ENCODE data around the gene RAMP2.
"Not testable (repeated sequence)": the region's sequence is repeated elsewhere in the genome, so short reads cannot be mapped to it uniquely, and the experiment has no call there.

RAMP2 gene

GRCh38 chr17:42760652-42761581 lies at the start of gene RAMP2:
RAMP2 (plus strand) TSS chr17:42761227; CDS start chr17:42761262, 35 bp downstream.
- no peak within 1 kb of the TSS for H3K27ac ChIP-seq
- 0 out of 2 replicates have a peak, but pooled peaks have one; percentile 5 for TF ChIP-seq CTCF (IDR thresholded peaks at IDR 0.05)
- TF ChIP-seq ZFX (IDR thresholded peaks at IDR 0.05; ENCODE audit: borderline replicate concordance), result no peak

- TF ChIP-seq CTCF (IDR thresholded peaks at IDR 0.05) (peak; percentile 82), ZFX (IDR thresholded peaks at IDR 0.05; ENCODE audit: borderline replicate concordance) (no peak)
- H3K27ac ChIP-seq, result no peak overlapping the region
These were observed 39.9 kb upstream of the RAMP2 start for GRCh38 chr17:42720996-42721583.

GRCh38 chr17:42723636-42724035 lies 37.4 kb upstream of the RAMP2 start:
- no peak overlapping the region for H3K27ac ChIP-seq
- no peak for TF ChIP-seq ZFX (IDR thresholded peaks at IDR 0.05; ENCODE audit: borderline replicate concordance)
- no peak for TF ChIP-seq CTCF (IDR thresholded peaks at IDR 0.05)

- no peak for TF ChIP-seq CTCF (IDR thresholded peaks at IDR 0.05)
- TF ChIP-seq ZFX (IDR thresholded peaks at IDR 0.05; ENCODE audit: borderline replicate concordance), result no peak
- H3K27ac ChIP-seq, result no peak overlapping the region
These were observed 35.9 kb upstream of the RAMP2 start for GRCh38 chr17:42725143-42725542.

- TF ChIP-seq CTCF (IDR thresholded peaks at IDR 0.05) (no peak), ZFX (IDR thresholded peaks at IDR 0.05; ENCODE audit: borderline replicate concordance) (no peak)
- H3K27ac ChIP-seq, result no peak overlapping the region
These were observed 20.3 kb upstream of the RAMP2 start for GRCh38 chr17:42740699-42741098.

- H3K27ac ChIP-seq, result not testable (repeated sequence)
These were observed 18.1 kb upstream of the RAMP2 start for GRCh38 chr17:42742916-42743315.

- no peak for TF ChIP-seq ZFX (IDR thresholded peaks at IDR 0.05; ENCODE audit: borderline replicate concordance)
- TF ChIP-seq CTCF (IDR thresholded peaks at IDR 0.05), result peak; percentile 15; the same call in 1 of the 2 replicates
- peak overlapping the region; percentile 76 for H3K27ac ChIP-seq
These were observed 17.3 kb upstream of the RAMP2 start for GRCh38 chr17:42743595-42744282.
